Pancreas (tissue), 10 donors: ENCODE data around the gene VEPH1. TPM values are rescaled to one million over a fixed set of nuclear protein-coding genes. Genes with fewer than 3 reads are reported as not detected.
"Not testable (repeated sequence)": the region's sequence is repeated elsewhere in the genome, so short reads cannot be mapped to it uniquely, and the experiment has no call there.

Experiments used
- ATAC-seq, 4 donors: fragments of 200-7000 bp; cut with Tn5 transposase; one replicate each; pipeline versions ENCODE4 v1.8.0 to v1.9.1; 2020; ENCODE audit warnings: mild to moderate bottlenecking in 4 of 4, moderate library complexity in 4 of 4
- DNase-seq, 6 donors: peaks; one replicate each; pipeline ENCODE4 v3.0.0-alpha.2; 2020
- FAIRE-seq: peaks from 2 replicates; lab custom pipeline; 2012; peaks lifted over from hg19 to GRCh38; lab: Jason Lieb, UNC
- H3K27ac ChIP-seq, 4 donors: fragments of 200-600 bp; sonication (generic); 1 replicate in 3 of 4; 2 replicates in 1 of 4; pipeline versions ENCODE4 v1.5.0 to v1.8.0; 2020
- H3K27me3 ChIP-seq, 4 donors: fragments of 200-600 bp; one replicate each; pipeline ENCODE4 v1.8.0; 2021
- H3K36me3 ChIP-seq, 3 donors: fragments of 200-600 bp; sonication (generic) in 1 of 3; one replicate each; pipeline versions ENCODE4 v1.5.0 to v1.8.0; 2020 to 2021
- H3K4me1 ChIP-seq, 3 donors: fragments of 200-600 bp; one replicate each; pipeline ENCODE4 v1.8.0; 2021
- H3K4me3 ChIP-seq, 4 donors: fragments of 200-600 bp; sonication (generic) in 2 of 4; one replicate each; pipeline versions ENCODE4 v1.5.0 to v1.8.0; 2020 to 2021
- H3K9me3 ChIP-seq, 4 donors: fragments of 200-600 bp; one replicate each; pipeline ENCODE4 v1.8.0; 2021
- CTCF ChIP-seq, 4 donors: fragments of 200-600 bp; sonication (generic) in 3 of 4; IDR thresholded peaks; one replicate each; pipeline versions ENCODE4 v1.5.0 to v1.8.0; 2021; ENCODE audit warnings: antibody characterized with exemption in 4 of 4
- WGBS, 2 donors: extraction: QIAGEN DNeasy Blood & Tissue Kit; methylation state at CpG; one replicate each; pipeline ENCODE4 v1.1.7; 2013; 5-methylcytosine and 5-hydroxymethylcytosine counted together
- intact Hi-C, 3 donors: fragments of 100-400 bp; cut with DNase I; formaldehyde crosslinking; loops; one replicate each; pipeline versions ENCODE4 v1.11.1 to v1.14.2; 2022
- polyA plus RNA-seq, 2 donors: library from polyadenylated mRNA; stranded (reverse); fragments of 200-250 nt; gene quantifications; one replicate each; pipeline ENCODE4 v1.2.3, GENCODE V29; 2013
- total RNA-seq, 6 donors: library from RNA; stranded (reverse); fragmentation: NEBNext Ultra II Directional in 4 of 6; extraction: Animal tissue kit (Norgen Biotek cat#: 25700) in 4 of 6; gene quantifications; one replicate each; pipeline versions ENCODE4 v1.2.1 to v1.2.4, GENCODE V29; 2021 to 2023
- donor health status: healthy with polysubstance abuse.
- donor health status: DM: no; HTN: no; CAD: no; lungs with moderate emphysema.
- donor health status: DM: no; HTN: no; CAD: no.
- donor health status: control.
- donor health status: control.
- donor health status: Bipolar disorder and iron deficiency.
- donor health status: DM: yes; HTN: yes; CAD: no.
- donor health status: DM: no; HTN: no; CAD: no.
- donor health status: DM: no; HTN: no; CAD: no.
- donor health status: DM: yes; HTN: yes; CAD: no.

The VEPH1 gene
- total and polyA plus RNA-seq, 8 donors, result 7.6 to 18.3 (median 13.1) TPM

- intact Hi-C loops, result no loop called here
- Histone ChIP-seq H3K27ac (no peak overlapping the region), H3K36me3 (no peaks in the 10 kb centered on the region), H3K4me1 (no peaks in the 10 kb centered on the region), H3K4me3 (no peak overlapping the region), H3K27me3 (no peaks in the 10 kb centered on the region), H3K9me3 (no peaks in the 10 kb centered on the region)
- FAIRE-seq (no peak), ATAC-seq (no peak), DNase-seq (no peak)
- 45 to 91% methylated on average over 1 of the region's 1 CpG for WGBS, 2 donors
- no peak for TF ChIP-seq CTCF (IDR thresholded peaks at IDR 0.05)
Measured at GRCh38 chr3:157351981-157352380, 151.2 kb downstream of the VEPH1 start.

GRCh38 chr3:157350651-157351050 is 152.6 kb downstream of the VEPH1 start:
- FAIRE-seq, intact Hi-C loops, H3K4me3 ChIP-seq, DNase-seq, H3K9me3 ChIP-seq, H3K4me1 ChIP-seq, H3K27ac ChIP-seq, H3K27me3 ChIP-seq, H3K36me3 ChIP-seq, ATAC-seq: not testable (repeated sequence)
- 78 to 93% methylated on average over 2 of the region's 2 CpGs for WGBS, 2 donors

GRCh38 chr3:157348304-157349075 is 154.7 kb downstream of the VEPH1 start:
- intact Hi-C loops, DNase-seq, ATAC-seq, H3K36me3 ChIP-seq, H3K27ac ChIP-seq, H3K4me3 ChIP-seq, FAIRE-seq, H3K9me3 ChIP-seq, H3K27me3 ChIP-seq, H3K4me1 ChIP-seq: not testable (repeated sequence)
- 79 to 92% methylated on average over 3 of the region's 3 CpGs for WGBS, 2 donors

- Histone ChIP-seq H3K4me1 (no peaks in the 10 kb centered on the region), H3K9me3 (no peaks in the 10 kb centered on the region), H3K36me3 (no peaks in the 10 kb centered on the region), H3K27me3 (no peaks in the 10 kb centered on the region), H3K27ac (no peak overlapping the region), H3K4me3 (no peak overlapping the region)
- DNase-seq (no peak), ATAC-seq (no peak), FAIRE-seq (no peak)
- WGBS, 2 donors, result 85 to 86% methylated on average over 12 of the region's 12 CpGs
- intact Hi-C loops, result no loop called here
- no peak for TF ChIP-seq CTCF (IDR thresholded peaks at IDR 0.05)
Measured at GRCh38 chr3:157347577-157348303, 155.5 kb downstream of the VEPH1 start.

GRCh38 chr3:157336252-157337009 is 166.8 kb downstream of the VEPH1 start:
- no peaks in the 10 kb centered on the region for H3K27me3 ChIP-seq
- DNase-seq, result no peak
- no peaks in the 10 kb centered on the region for H3K36me3 ChIP-seq
- no peak overlapping the region for H3K4me3 ChIP-seq
- ATAC-seq, result no peak
- FAIRE-seq, result no peak
- WGBS, 2 donors, result 88 to 92% methylated on average over 4 of the region's 4 CpGs
- no peak for TF ChIP-seq CTCF (IDR thresholded peaks at IDR 0.05)
- intact Hi-C loops, result no loop called here
- H3K27ac ChIP-seq, result no peak overlapping the region
- H3K4me1 ChIP-seq, result no peaks in the 10 kb centered on the region
- H3K9me3 ChIP-seq, result no peaks in the 10 kb centered on the region
